HCT116 (cell line): ENCODE data around the gene KCNJ14. TPM values are rescaled to one million over a fixed set of nuclear protein-coding genes. Genes with fewer than 3 reads are reported as not detected.

Experiments used
- ATAC-seq: fragments of 200-7000 bp; cut with Tn5 transposase; 2 replicates; pipeline ENCODE4 v1.9.1; 2020; ENCODE audit warnings: mild to moderate bottlenecking, moderate library complexity
- BruUV-seq: library from RNA; stranded (reverse); fragments of 400-500 nt; replicated peaks from 2 replicates; lab custom pipeline; 2021; lab: Mats Ljungman, UMichigan
- CTCF ChIA-PET: fragments of 300-600 bp; sonication (Branson Sonifier 250); formaldehyde crosslinking; loops from one replicate; lab custom pipeline; 2021; ENCODE audit warnings: antibody characterized with exemption; lab: Charles Lee
- POLR2A ChIA-PET: fragments of 300-600, 350-600 bp; sonication (Branson Sonifier 250); formaldehyde crosslinking; loops from one replicate; lab custom pipeline; 2021; ENCODE audit warnings: antibody characterized with exemption; lab: Charles Lee
- RAD21 ChIA-PET, 2 experiments: fragments of 300-600 bp; sonication (Branson Sonifier 250); formaldehyde crosslinking; loops; one replicate each; lab custom pipeline; 2023; ENCODE audit warnings: low total read pairs in 2 of 2; ENCODE audit not compliant: uncharacterized antibody in 2 of 2, unreplicated experiment in 2 of 2, low non-redundant PET in 1 of 2; lab: Charles Lee
- DNase-seq: peaks from one replicate; pipeline ENCODE4 v3.0.0-alpha.2; 2010; ENCODE audit warnings: low read depth, low spot score
- H2AFZ ChIP-seq: fragments of 200-600 bp; shearing (Covaris generic), sonication (generic); 2 replicates; pipeline ENCODE4 v1.6.1; 2017; ENCODE audit warnings: low read depth, mixed run types, mixed read lengths, antibody characterized with exemption, low read length; ENCODE audit not compliant: poor library complexity, severe bottlenecking
- H3K27ac ChIP-seq: 2 replicates; pipeline ENCODE4 v1.5.1; 2012; ENCODE audit warnings: low read depth, low read length
- H3K27me3 ChIP-seq: fragments of 200-600 bp; sonication (generic); 2 replicates; pipeline ENCODE4 v1.6.1; 2016; ENCODE audit warnings: mixed run types, low read length, mixed read lengths; ENCODE audit not compliant: insufficient read depth
- H3K36me3 ChIP-seq, 2 experiments: fragments of 200-500 bp in 1 of 2; fragments of 200-600 bp in 1 of 2; sonication (Bioruptor generic) in 1 of 2; sonication (generic) in 1 of 2; 2 replicates each; pipeline versions ENCODE4 v1.5.1 to v1.6.1; 2014 to 2016; ENCODE audit warnings: low read length in 2 of 2, inconsistent platforms in 1 of 2, mixed read lengths in 1 of 2, mixed run types in 1 of 2; ENCODE audit not compliant: insufficient read depth in 2 of 2, control insufficient read depth in 1 of 2
- H3K4me1 ChIP-seq, 2 experiments: fragments of 200-600 bp in 1 of 2; sonication (generic) in 1 of 2; 2 replicates each; pipeline versions ENCODE4 v1.5.1 to v1.6.1; 2012 to 2017; ENCODE audit warnings: low read length in 2 of 2, inconsistent platforms in 1 of 2, mild to moderate bottlenecking in 1 of 2, mixed read lengths in 1 of 2, mixed run types in 1 of 2, moderate library complexity in 1 of 2; ENCODE audit not compliant: insufficient read depth in 2 of 2, control insufficient read depth in 1 of 2
- H3K4me2 ChIP-seq: fragments of 200-600 bp; sonication (generic); 2 replicates; pipeline ENCODE4 v1.6.1; 2017; ENCODE audit warnings: mixed run types, low read length, mixed read lengths
- H3K4me3 ChIP-seq, 2 experiments: fragments of 200-600 bp in 1 of 2; sonication (generic) in 1 of 2; replicated peaks in 1 of 2; 2 replicates each; pipeline ENCODE4 v1.5.1; 2011 to 2016; ENCODE audit warnings: low read length in 2 of 2, control low read depth in 1 of 2, low read depth in 1 of 2, mild to moderate bottlenecking in 1 of 2, mixed read lengths in 1 of 2, mixed run types in 1 of 2
- H3K79me2 ChIP-seq: fragments of 200-600 bp; sonication (generic); 2 replicates; pipeline ENCODE4 v1.6.1; 2017; ENCODE audit warnings: mild to moderate bottlenecking, mixed run types, low read length, moderate library complexity, mixed read lengths; ENCODE audit not compliant: insufficient read depth
- H3K9ac ChIP-seq: fragments of 200-600 bp; sonication (generic); 2 replicates; pipeline ENCODE4 v1.6.1; 2016; ENCODE audit warnings: low read length, mixed read lengths
- H3K9me2 ChIP-seq: fragments of 200-600 bp; sonication (generic), shearing (Covaris generic); 2 replicates; pipeline ENCODE4 v1.6.1; 2017; ENCODE audit warnings: mixed run types, mild to moderate bottlenecking, moderate library complexity; ENCODE audit not compliant: insufficient read depth
- H3K9me3 ChIP-seq, 2 experiments: fragments of 200-500 bp in 1 of 2; fragments of 200-600 bp in 1 of 2; sonication (Bioruptor generic) in 1 of 2; sonication (generic) in 1 of 2; 2 replicates each; pipeline ENCODE4 v1.6.1; 2014 to 2017; ENCODE audit warnings: low read length in 2 of 2, mixed read lengths in 2 of 2, inconsistent platforms in 1 of 2, low read depth in 1 of 2, mild to moderate bottlenecking in 1 of 2, mixed run types in 1 of 2, moderate library complexity in 1 of 2; ENCODE audit not compliant: control insufficient read depth in 1 of 2, insufficient read depth in 1 of 2
- H4K20me1 ChIP-seq: fragments of 200-600 bp; sonication (generic), shearing (Covaris generic); 2 replicates; pipeline ENCODE4 v1.6.1; 2017; ENCODE audit warnings: mixed run types, mild to moderate bottlenecking, moderate library complexity; ENCODE audit not compliant: insufficient read depth
- ATF3 ChIP-seq: IDR thresholded peaks from 2 replicates; pipeline ENCODE4 v1.6.1; 2012
- CEBPB ChIP-seq: IDR thresholded peaks from 2 replicates; pipeline ENCODE4 v1.6.1; 2012; ENCODE audit warnings: low read depth
- CTCF ChIP-seq, 3 experiments: fragments of 200-600 bp in 1 of 3; sonication (generic) in 1 of 3; IDR thresholded peaks in 2 of 3; conservative IDR thresholded peaks in 1 of 3; 2 replicates each; pipeline ENCODE4 v1.5.1; 2012 to 2017; ENCODE audit warnings: low read depth in 2 of 3, low read length in 2 of 3, antibody characterized with exemption in 1 of 3, borderline replicate concordance in 1 of 3, control low read depth in 1 of 3, mild to moderate bottlenecking in 1 of 3, mixed read lengths in 1 of 3, mixed run types in 1 of 3, moderate library complexity in 1 of 3; ENCODE audit not compliant: insufficient read depth in 1 of 3
- EGR1 ChIP-seq: IDR thresholded peaks from 2 replicates; pipeline ENCODE4 v1.6.1; 2012; ENCODE audit warnings: low read depth
- EZH2 ChIP-seq: fragments of 200-600 bp; sonication (generic); IDR thresholded peaks from 2 replicates; pipeline ENCODE4 v1.6.1; 2017; ENCODE audit warnings: antibody characterized with exemption, mixed run types
- EZH2phosphoT487 ChIP-seq: fragments of 200-600 bp; IDR thresholded peaks from 2 replicates; pipeline ENCODE4 v1.6.1; 2018; ENCODE audit warnings: antibody characterized with exemption, borderline replicate concordance
- JUND ChIP-seq: IDR thresholded peaks from 2 replicates; pipeline ENCODE4 v1.6.1; 2012
- MAX ChIP-seq: IDR thresholded peaks from 2 replicates; pipeline ENCODE4 v1.6.1; 2012
- POLR2A ChIP-seq: IDR thresholded peaks from 2 replicates; pipeline ENCODE4 v1.7.0; 2011; ENCODE audit warnings: borderline replicate concordance; ENCODE audit not compliant: insufficient read depth, insufficient read length; ENCODE audit errors: extremely low read depth
- POLR2AphosphoS5 ChIP-seq: IDR thresholded peaks from 2 replicates; pipeline ENCODE4 v1.6.1; 2011; ENCODE audit warnings: mild to moderate bottlenecking, low read depth, low read length, moderate library complexity
- RAD21 ChIP-seq: IDR thresholded peaks from 2 replicates; pipeline ENCODE4 v1.6.1; 2012; ENCODE audit warnings: low read depth, mild to moderate bottlenecking
- SP1 ChIP-seq: IDR thresholded peaks from 2 replicates; pipeline ENCODE4 v1.6.1; 2012; ENCODE audit warnings: low read depth
- SRF ChIP-seq: IDR thresholded peaks from 2 replicates; pipeline ENCODE4 v1.6.1; 2012; ENCODE audit warnings: low read depth
- TCF7L2 ChIP-seq: IDR thresholded peaks from 2 replicates; pipeline ENCODE4 v1.7.0; 2011; ENCODE audit warnings: borderline replicate concordance, inconsistent platforms; ENCODE audit not compliant: insufficient read depth, insufficient read length; ENCODE audit errors: extremely low read depth
- ZFX ChIP-seq: fragments of 450-650 bp; IDR thresholded peaks from 2 replicates; pipeline ENCODE4 v1.6.1; 2017
- ZNF274 ChIP-seq: fragments of 200-500 bp; sonication (Bioruptor generic); IDR thresholded peaks from 2 replicates; pipeline ENCODE4 v1.6.1; 2014; ENCODE audit warnings: mild to moderate bottlenecking, low read depth, low read length, inconsistent platforms
- intact Hi-C: fragments of 100-400 bp; cut with micrococcal nuclease; formaldehyde crosslinking; loops from 2 replicates; pipeline ENCODE4 v1.10.0; 2022
- total RNA-seq: library from RNA; stranded (reverse); gene quantifications from one replicate; pipeline ENCODE4 v1.2.1, GENCODE V29; 2021; ENCODE audit not compliant: unreplicated experiment

KCNJ14 gene
- total RNA-seq, 1 experiment from 2014 or later = 2.5 TPM

GRCh38 chr19:48419158-48419920 is 36.0 kb upstream of the KCNJ14 start:
- no TSS peak for BruUV-seq
- CTCF ChIA-PET = interaction anchor here (0.6 kb wide), 1 partner anchor 32 kb away, joined by 4 read pairs; no protein-coding TSS in a partner anchor
- no peak for ATAC-seq

GRCh38 chr19:48421548-48421947 is 33.8 kb upstream of the KCNJ14 start:
- no peak for TF ChIP-seq TCF7L2
- TF ChIP-seq MAX = no peak
- no peak for TF ChIP-seq POLR2A
- no peak for TF ChIP-seq EGR1
- TF ChIP-seq EZH2 = no peak
- TF ChIP-seq SRF = no peak
- TF ChIP-seq CEBPB = no peak
- TF ChIP-seq RAD21 = no peak
- no peak for TF ChIP-seq JUND
- no peak for TF ChIP-seq SP1
- no peak for TF ChIP-seq CTCF (IDR thresholded peaks at IDR 0.05 in 2 of 3, conservative IDR thresholded peaks at IDR 0.05 in 1 of 3; ENCODE audit: borderline replicate concordance in 1 of 3, insufficient read depth in 1 of 3, low read depth in 2 of 3, low read length in 2 of 3)
- TF ChIP-seq ZFX = no peak
- TF ChIP-seq ZNF274 = no peak
- TF ChIP-seq ATF3 = no peak
- no peak for TF ChIP-seq EZH2phosphoT487
- no peaks in the 10 kb centered on the region for H3K27me3 ChIP-seq
- ATAC-seq = no peak
- H3K79me2 ChIP-seq = no peaks in the 10 kb centered on the region
- ChIA-PET CTCF (no interaction called here), POLR2A (no interaction called here), RAD21 (interaction anchor here in 1 of 2 experiments (0.6 kb wide), 1 partner anchor 161 kb away, joined by 3 read pairs; no protein-coding TSS in a partner anchor)
- H3K36me3 ChIP-seq = peaks cover 9 to 23% of the 10 kb centered on the region in 2 experiments
- no peaks in the 10 kb centered on the region for H4K20me1 ChIP-seq
- H2AFZ ChIP-seq = no peak overlapping the region
- no peak for DNase-seq
- no peak overlapping the region for H3K27ac ChIP-seq
- H3K4me3 ChIP-seq = no peak overlapping the region
- H3K9ac ChIP-seq = no peak overlapping the region
- H3K9me2 ChIP-seq = no peaks in the 10 kb centered on the region
- intact Hi-C loops = no loop called here
- peaks cover 7 to 17% of the 10 kb centered on the region in 2 experiments for H3K4me1 ChIP-seq
- BruUV-seq = no TSS peak
- H3K4me2 ChIP-seq = no peak overlapping the region
- H3K9me3 ChIP-seq = no peaks in the 10 kb centered on the region

More at GRCh38 chr19:48419158-48419920, 36.0 kb upstream of the KCNJ14 start:
- H4K20me1 ChIP-seq = no peaks in the 10 kb centered on the region
- peaks cover 0 to 18% of the 10 kb centered on the region in 2 experiments; a peak in 3 of 4 replicates for H3K4me1 ChIP-seq
- ChIA-PET RAD21 (interaction anchor here in 1 of 2 experiments (0.5 kb wide), 1 partner anchor 149 kb away, joined by 4 read pairs; no protein-coding TSS in a partner anchor), POLR2A (interaction anchor here (0.6 kb wide), 1 partner anchor 18 kb away, joined by 4 read pairs; no protein-coding TSS in a partner anchor)
- no peak overlapping the region for H3K27ac ChIP-seq
- intact Hi-C loops = no loop called here
- no peak overlapping the region for H3K4me3 ChIP-seq
- DNase-seq = no peak
- H3K9me3 ChIP-seq = no peaks in the 10 kb centered on the region
- TF ChIP-seq CEBPB (no peak), TCF7L2 (no peak), POLR2AphosphoS5 (no peak)
- H3K36me3 ChIP-seq = peaks cover 18 to 20% of the 10 kb centered on the region in 2 experiments
- no peak overlapping the region for H3K4me2 ChIP-seq
- no peak overlapping the region for H2AFZ ChIP-seq
- H3K27me3 ChIP-seq = no peaks in the 10 kb centered on the region
- H3K9ac ChIP-seq = no peak overlapping the region
- no peaks in the 10 kb centered on the region for H3K79me2 ChIP-seq
- no peaks in the 10 kb centered on the region for H3K9me2 ChIP-seq
